LNCaP clone FGC (cell line): Measurements from ENCODE around the gene MBTPS2.

Source experiments
- DNase-seq: peaks from one replicate; pipeline ENCODE4 v3.0.0-alpha.2; 2011; ENCODE audit warnings: low read depth
- H3K4me3 ChIP-seq: 2 replicates; pipeline ENCODE4 v1.5.1; 2011; ENCODE audit warnings: mild to moderate bottlenecking, low read depth, low read length, control low read depth
- CTCF ChIP-seq: IDR thresholded peaks from 2 replicates; pipeline ENCODE4 v1.5.1; 2012; ENCODE audit warnings: mild to moderate bottlenecking; ENCODE audit not compliant: control insufficient read depth, insufficient read depth; ENCODE audit errors: extremely low read depth

The MBTPS2 gene

GRCh38 chrX:21881881-21882574 lies 42.6 kb downstream of the MBTPS2 start:
- no peak for TF ChIP-seq CTCF
- DNase-seq = no peak
- H3K4me3 ChIP-seq = no peak overlapping the region

GRCh38 chrX:21883258-21883657 lies 43.8 kb downstream of the MBTPS2 start:
- no peak for TF ChIP-seq CTCF
- DNase-seq = no peak
- H3K4me3 ChIP-seq = no peak overlapping the region

GRCh38 chrX:21885568-21885967 lies 46.2 kb downstream of the MBTPS2 start:
- TF ChIP-seq CTCF = no peak
- no peak overlapping the region for H3K4me3 ChIP-seq
- DNase-seq = no peak

DNA sequence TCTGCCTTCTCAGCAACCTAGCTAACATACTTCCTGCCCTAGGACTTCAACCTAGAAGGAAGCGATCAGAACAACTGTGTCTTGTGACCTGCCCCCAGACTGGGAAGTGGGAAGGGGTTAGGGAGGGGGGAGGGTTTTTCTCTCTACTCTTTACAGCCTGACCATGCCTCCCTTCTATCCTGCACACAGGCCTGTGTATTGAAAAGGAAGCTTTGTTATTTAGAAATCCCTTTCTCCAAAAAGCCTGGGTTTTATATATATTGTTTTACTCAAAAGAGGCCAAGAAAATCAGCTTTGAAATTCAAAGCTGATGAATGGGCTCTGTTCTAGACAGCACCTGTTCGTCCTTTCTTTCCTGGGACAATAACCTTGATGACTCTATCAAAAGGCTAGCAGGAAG lies 65.9 kb downstream of the MBTPS2 start:
- TF ChIP-seq CTCF = no peak
- DNase-seq = no peak
- H3K4me3 ChIP-seq = no peak overlapping the region

GRCh38 chrX:21905953-21906352 lies 66.5 kb downstream of the MBTPS2 start:
- TF ChIP-seq CTCF = no peak
- H3K4me3 ChIP-seq = no peak overlapping the region
- DNase-seq = no peak

- TF ChIP-seq CTCF = no peak
- H3K4me3 ChIP-seq = no peak overlapping the region
- DNase-seq = no peak
Observed at GRCh38 chrX:21907260-21907659, 67.8 kb downstream of the MBTPS2 start.

- no peak for TF ChIP-seq CTCF
- H3K4me3 ChIP-seq = no peak overlapping the region
- DNase-seq = no peak
Observed at GRCh38 chrX:21911481-21911880, 72.1 kb downstream of the MBTPS2 start.
